Endodermal cell (in vitro differentiated cells): Measurements from ENCODE around the gene TRA2B. TPM values are rescaled to one million over a fixed set of nuclear protein-coding genes. Genes with fewer than 3 reads are reported as not detected.

ENCODE experiments used
- DNase-seq: peaks from one replicate; pipeline ENCODE4 v3.0.0-alpha.2; 2017
- H3K27ac ChIP-seq: 2 replicates; pipeline ENCODE4 v1.5.1; 2013; ENCODE audit warnings: mild to moderate bottlenecking, low read depth, low read length, moderate library complexity
- H3K27me3 ChIP-seq: 2 replicates; pipeline ENCODE4 v1.6.1; 2013; ENCODE audit warnings: mild to moderate bottlenecking, low read length, moderate library complexity; ENCODE audit not compliant: insufficient read depth, control insufficient read depth, poor library complexity, severe bottlenecking
- H3K36me3 ChIP-seq: 2 replicates; pipeline ENCODE4 v1.7.0; 2013; ENCODE audit warnings: mild to moderate bottlenecking, low read length, moderate library complexity; ENCODE audit not compliant: control insufficient read depth, insufficient read depth
- H3K4me1 ChIP-seq: one replicate; pipeline ENCODE4 v1.7.0; 2013; ENCODE audit warnings: low read length; ENCODE audit not compliant: control insufficient read depth, insufficient read depth
- H3K4me3 ChIP-seq: 2 replicates; pipeline ENCODE4 v1.5.1; 2013; ENCODE audit warnings: mild to moderate bottlenecking, low read length, moderate library complexity
- H3K9ac ChIP-seq: 2 replicates; pipeline ENCODE4 v1.6.1; 2013; ENCODE audit warnings: mild to moderate bottlenecking, low read length, moderate library complexity; ENCODE audit not compliant: poor library complexity, severe bottlenecking; ENCODE audit errors: extremely low read depth
- H3K9me3 ChIP-seq: 2 replicates; pipeline ENCODE4 v1.6.1; 2013; ENCODE audit warnings: mild to moderate bottlenecking, low read length, moderate library complexity; ENCODE audit not compliant: control insufficient read depth
- H3K27ac Mint-ChIP-seq: 2 replicates; pipeline ENCODE4 v1.8.0; 2020; ENCODE audit warnings: mixed read lengths
- H3K27me3 Mint-ChIP-seq: 2 replicates; pipeline ENCODE4 v1.8.0; 2021; ENCODE audit warnings: mild to moderate bottlenecking, mixed read lengths; ENCODE audit not compliant: insufficient read depth
- H3K36me3 Mint-ChIP-seq: 2 replicates; pipeline ENCODE4 v1.8.0; 2020; ENCODE audit warnings: low read depth, mixed read lengths
- H3K4me1 Mint-ChIP-seq: 2 replicates; pipeline ENCODE4 v1.8.0; 2020; ENCODE audit warnings: mixed read lengths
- H3K4me3 Mint-ChIP-seq: 2 replicates; pipeline ENCODE4 v1.8.0; 2020; ENCODE audit warnings: mild to moderate bottlenecking, moderate library complexity, mixed read lengths
- H3K9me3 Mint-ChIP-seq: 2 replicates; pipeline ENCODE4 v1.8.0; 2020; ENCODE audit warnings: mild to moderate bottlenecking, mixed read lengths
- CTCF ChIP-seq: fragments of 200-600 bp; sonication (generic); conservative IDR thresholded peaks from 2 replicates; pipeline ENCODE4 v1.5.0; 2021; ENCODE audit warnings: antibody characterized with exemption, mild to moderate bottlenecking
- WGBS, 2 experiments: methylation state at CpG; one replicate each; pipeline versions ENCODE4 v1.1.5 to v1.1.7; 2013; ENCODE audit warnings: missing lambda C conversion rate in 2 of 2, mixed read lengths in 1 of 2; ENCODE audit not compliant: insufficient coverage in 1 of 2, insufficient read length in 1 of 2; 5-methylcytosine and 5-hydroxymethylcytosine counted together
- total RNA-seq, 2 donors: library from RNA; stranded (reverse); fragmentation: NEBNext Ultra II Directional in 1 of 2; extraction: Animal tissue kit (Norgen Biotek cat#: 25700) in 1 of 2; gene quantifications; 2 replicates in 1 of 2; 3 replicates in 1 of 2; pipeline ENCODE4 v1.2.1, GENCODE V29; 2021

The TRA2B gene
- total RNA-seq, 2 donors from 2014 or later, result 222 to 230 TPM

- Mint-ChIP-seq H3K27me3 (peaks cover 3% of the 10 kb centered on the region), H3K36me3 (peaks cover 20% of the 10 kb centered on the region), H3K4me3 (no peak overlapping the region), H3K4me1 (no peaks in the 10 kb centered on the region), H3K9me3 (peaks cover 9% of the 10 kb centered on the region), H3K27ac (no peak overlapping the region)
- TF ChIP-seq CTCF, result no peak
- H3K27me3 ChIP-seq, result no peaks in the 10 kb centered on the region
- H3K9ac ChIP-seq, result no peak overlapping the region
- H3K4me1 ChIP-seq, result peaks cover 3% of the 10 kb centered on the region
- no peak for DNase-seq
- WGBS, 2 experiments, result 86% methylated on average over 1 of the region's 1 CpG; no CpG with 5 or more reads in 1 of the 2 experiments
- H3K27ac ChIP-seq, result no peak overlapping the region
- peaks cover 8% of the 10 kb centered on the region for H3K36me3 ChIP-seq
- H3K9me3 ChIP-seq, result no peaks in the 10 kb centered on the region
- H3K4me3 ChIP-seq, result no peak overlapping the region
Measured at GRCh38 chr3:185940951-185941350, 3.1 kb upstream of the TRA2B start.

GRCh38 chr3:185939721-185940120, 1.9 kb upstream of the TRA2B start:
- peaks cover 3% of the 10 kb centered on the region for H3K4me1 ChIP-seq
- no peaks in the 10 kb centered on the region for H3K9me3 ChIP-seq
- no peak overlapping the region for H3K27ac Mint-ChIP-seq
- no peak for DNase-seq
- H3K27ac ChIP-seq, result no peak overlapping the region
- peaks cover 3% of the 10 kb centered on the region for H3K27me3 Mint-ChIP-seq
- H3K36me3 Mint-ChIP-seq, result peaks cover 26% of the 10 kb centered on the region
- peaks cover 11% of the 10 kb centered on the region for H3K36me3 ChIP-seq
- peaks cover 5% of the 10 kb centered on the region for H3K4me1 Mint-ChIP-seq
- H3K9ac ChIP-seq, result no peak overlapping the region
- no peaks in the 10 kb centered on the region for H3K27me3 ChIP-seq
- 90 to 100% methylated on average over 1 to 3 of the region's 3 CpGs for WGBS, 2 experiments
- H3K4me3 ChIP-seq, result no peak overlapping the region
- no peak for TF ChIP-seq CTCF
- H3K4me3 Mint-ChIP-seq, result no peak overlapping the region
- H3K9me3 Mint-ChIP-seq, result peaks cover 9% of the 10 kb centered on the region

GRCh38 chr3:185936814-185937688, 763 bp downstream of the TRA2B start:
- H3K9ac ChIP-seq, result peak overlapping the region; percentile 99
- Mint-ChIP-seq H3K4me3 (peak overlapping the region; percentile 100), H3K27me3 (peaks cover 3% of the 10 kb centered on the region), H3K36me3 (peaks cover 29% of the 10 kb centered on the region), H3K27ac (peak overlapping the region; percentile 100), H3K4me1 (peaks cover 25% of the 10 kb centered on the region), H3K9me3 (peaks cover 9% of the 10 kb centered on the region)
- no peaks in the 10 kb centered on the region for H3K9me3 ChIP-seq
- H3K27me3 ChIP-seq, result no peaks in the 10 kb centered on the region
- no peak for TF ChIP-seq CTCF
- peak overlapping the region; percentile 100 for H3K27ac ChIP-seq
- peaks cover 31% of the 10 kb centered on the region for H3K36me3 ChIP-seq
- WGBS, 2 experiments, result 0% methylated on average over 20 to 56 of the region's 56 CpGs
- H3K4me1 ChIP-seq, result peaks cover 4% of the 10 kb centered on the region
- DNase-seq, result peak; percentile 93
- H3K4me3 ChIP-seq, result peak overlapping the region; percentile 92
